Fibroblast of villous mesenchyme (primary cell): ENCODE results near the gene ADAMTS9. TPM values are rescaled to one million over a fixed set of nuclear protein-coding genes. Genes with fewer than 3 reads are reported as not detected.

Experiments used
- DNase-seq: peaks from one replicate; pipeline ENCODE4 v3.0.0-alpha.2; 2010; ENCODE audit warnings: low read depth
- H3K4me3 ChIP-seq: 2 replicates; pipeline ENCODE4 v1.5.1; 2011; ENCODE audit warnings: low read depth, mild to moderate bottlenecking, low read length
- total RNA-seq: library from RNA; depleted of rRNA; stranded (reverse); fragments of >200 nt; gene quantifications from 2 replicates; pipeline ENCODE4 v1.2.3, GENCODE V29; 2012
- TF ChIP-seq, protein P1 (sequence below): IDR thresholded peaks from 2 replicates; pipeline ENCODE4 v1.5.1; 2012; ENCODE audit warnings: low read depth, mild to moderate bottlenecking, low read length; ENCODE audit not compliant: insufficient read depth

The ADAMTS9 gene
- total RNA-seq, 1 donor, result 1.7 TPM

DNA sequence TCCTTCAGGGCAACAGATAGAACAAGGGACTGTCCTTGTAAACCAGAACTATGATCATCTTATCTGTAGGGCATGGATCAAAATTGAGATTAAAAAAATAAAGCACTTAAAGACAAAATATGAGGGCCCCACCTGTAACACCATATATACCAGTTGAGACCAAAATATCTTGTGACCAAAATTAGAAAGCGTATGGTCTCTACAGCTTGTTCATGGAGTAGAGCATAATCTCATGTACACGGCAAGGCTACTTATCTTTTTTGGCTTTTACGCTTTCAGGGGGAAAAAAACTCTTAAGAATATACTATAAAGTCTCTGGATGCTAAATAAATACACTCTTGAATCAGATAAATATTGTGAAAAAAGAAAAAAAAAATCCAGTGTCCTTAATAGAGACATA is 49.3 kb downstream of the ADAMTS9 start:
- no peak overlapping the region for H3K4me3 ChIP-seq
- DNase-seq, result no peak
- TF ChIP-seq, protein P1, sequence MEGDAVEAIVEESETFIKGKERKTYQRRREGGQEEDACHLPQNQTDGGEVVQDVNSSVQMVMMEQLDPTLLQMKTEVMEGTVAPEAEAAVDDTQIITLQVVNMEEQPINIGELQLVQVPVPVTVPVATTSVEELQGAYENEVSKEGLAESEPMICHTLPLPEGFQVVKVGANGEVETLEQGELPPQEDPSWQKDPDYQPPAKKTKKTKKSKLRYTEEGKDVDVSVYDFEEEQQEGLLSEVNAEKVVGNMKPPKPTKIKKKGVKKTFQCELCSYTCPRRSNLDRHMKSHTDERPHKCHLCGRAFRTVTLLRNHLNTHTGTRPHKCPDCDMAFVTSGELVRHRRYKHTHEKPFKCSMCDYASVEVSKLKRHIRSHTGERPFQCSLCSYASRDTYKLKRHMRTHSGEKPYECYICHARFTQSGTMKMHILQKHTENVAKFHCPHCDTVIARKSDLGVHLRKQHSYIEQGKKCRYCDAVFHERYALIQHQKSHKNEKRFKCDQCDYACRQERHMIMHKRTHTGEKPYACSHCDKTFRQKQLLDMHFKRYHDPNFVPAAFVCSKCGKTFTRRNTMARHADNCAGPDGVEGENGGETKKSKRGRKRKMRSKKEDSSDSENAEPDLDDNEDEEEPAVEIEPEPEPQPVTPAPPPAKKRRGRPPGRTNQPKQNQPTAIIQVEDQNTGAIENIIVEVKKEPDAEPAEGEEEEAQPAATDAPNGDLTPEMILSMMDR, result no peak

DNA sequence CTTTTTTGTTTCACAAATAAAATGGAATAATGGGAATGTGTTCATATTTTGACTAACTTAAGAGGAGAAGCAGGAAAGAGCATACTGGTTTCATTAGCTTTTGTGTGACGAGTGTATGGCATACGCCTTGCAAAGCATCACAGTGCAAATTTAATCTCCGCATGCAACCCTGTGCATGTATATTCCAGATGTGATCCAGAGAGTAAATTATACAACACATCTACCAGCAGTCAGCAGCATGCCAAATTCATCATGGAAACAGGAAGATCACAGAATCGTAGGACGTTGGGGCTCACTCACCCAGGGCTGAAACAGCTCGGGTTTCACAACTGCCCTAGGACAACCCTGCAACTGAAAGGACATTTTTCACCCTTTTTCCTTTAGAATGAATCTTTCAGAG is 53.4 kb downstream of the ADAMTS9 start:
- TF ChIP-seq, protein P1, result no peak
- H3K4me3 ChIP-seq, result no peak overlapping the region
- no peak for DNase-seq

DNA sequence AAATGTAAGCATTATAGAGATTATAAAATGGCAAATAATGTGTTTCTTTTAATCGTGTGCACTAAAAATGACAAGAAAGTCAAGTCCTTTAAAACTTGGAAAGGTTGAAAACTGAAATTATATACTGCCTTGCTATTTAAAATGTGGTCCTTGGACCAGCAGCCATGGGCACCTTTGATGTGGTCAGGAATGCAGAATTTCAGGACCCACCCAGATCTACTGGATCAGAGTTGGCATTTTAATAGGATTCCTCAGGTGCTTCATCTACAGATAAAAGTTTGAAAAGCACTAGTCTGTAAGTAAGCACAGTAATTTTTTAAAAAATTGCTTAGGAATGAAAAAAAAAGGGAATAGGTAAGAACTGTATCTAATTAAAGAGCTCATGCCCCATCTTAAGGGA is 55.8 kb downstream of the ADAMTS9 start:
- no peak overlapping the region for H3K4me3 ChIP-seq
- DNase-seq, result no peak
- TF ChIP-seq, protein P1, result no peak

DNA sequence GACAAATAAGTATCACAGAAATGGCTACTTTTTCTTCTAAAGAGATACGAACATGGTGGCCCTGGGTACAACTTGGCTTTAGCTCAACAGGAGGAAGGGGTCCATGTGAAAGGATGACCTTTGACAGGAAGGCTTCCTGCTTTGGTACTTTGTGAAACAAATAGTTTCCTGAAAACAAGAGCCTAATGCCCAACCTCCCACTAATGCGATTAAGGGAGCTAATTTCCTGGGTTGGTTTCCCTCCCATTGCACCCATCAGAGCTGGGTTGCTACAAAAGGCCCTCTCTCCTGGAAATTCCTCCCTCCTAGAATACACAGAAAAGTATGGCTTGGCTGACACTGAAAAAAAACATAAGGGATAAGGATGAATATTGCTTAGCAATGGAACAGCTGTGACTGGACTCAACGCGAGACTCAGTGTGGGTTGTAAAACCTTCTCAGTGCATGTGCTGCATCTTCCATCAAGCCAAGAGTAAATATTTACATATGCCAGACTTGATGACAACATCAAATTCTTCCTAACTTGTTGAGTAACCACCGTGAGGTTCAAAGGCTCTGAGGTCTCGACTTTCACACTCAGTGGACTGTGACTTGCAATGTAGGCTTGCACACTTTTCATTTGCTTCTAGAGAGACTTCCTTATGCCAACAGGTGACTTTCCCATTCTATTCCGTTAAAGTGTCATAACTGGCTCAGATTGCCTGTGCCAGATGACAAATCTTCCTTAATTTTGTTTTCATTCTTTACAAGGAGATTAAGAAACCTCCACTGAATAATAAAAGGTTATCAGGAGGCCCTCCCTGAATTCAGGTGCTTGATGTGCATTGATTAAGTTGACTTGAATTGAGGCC is 60.1 kb downstream of the ADAMTS9 start:
- H3K4me3 ChIP-seq, result no peak overlapping the region
- TF ChIP-seq, protein P1, result no peak
- DNase-seq, result peak; percentile 91

DNA sequence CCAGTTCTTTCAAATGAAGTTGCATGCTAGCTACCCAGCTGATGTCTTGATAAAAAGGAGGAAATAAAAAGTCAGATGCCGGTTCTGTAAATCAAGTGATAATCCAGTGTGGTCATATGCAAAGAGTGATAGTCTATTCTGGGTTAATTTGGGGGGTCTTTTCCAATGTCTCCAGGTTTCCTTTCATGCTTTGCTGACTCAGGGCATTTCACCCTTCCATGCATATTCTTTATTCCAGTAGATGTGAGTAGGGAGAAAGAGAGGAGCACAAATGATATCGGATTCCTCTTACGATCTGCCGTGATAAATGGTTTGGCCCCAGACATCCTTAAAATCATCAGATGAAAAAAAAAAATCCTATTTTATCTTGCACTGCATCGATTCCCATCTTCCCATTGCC is 60.8 kb downstream of the ADAMTS9 start:
- TF ChIP-seq, protein P1, result no peak
- H3K4me3 ChIP-seq, result no peak overlapping the region
- DNase-seq, result no peak

DNA sequence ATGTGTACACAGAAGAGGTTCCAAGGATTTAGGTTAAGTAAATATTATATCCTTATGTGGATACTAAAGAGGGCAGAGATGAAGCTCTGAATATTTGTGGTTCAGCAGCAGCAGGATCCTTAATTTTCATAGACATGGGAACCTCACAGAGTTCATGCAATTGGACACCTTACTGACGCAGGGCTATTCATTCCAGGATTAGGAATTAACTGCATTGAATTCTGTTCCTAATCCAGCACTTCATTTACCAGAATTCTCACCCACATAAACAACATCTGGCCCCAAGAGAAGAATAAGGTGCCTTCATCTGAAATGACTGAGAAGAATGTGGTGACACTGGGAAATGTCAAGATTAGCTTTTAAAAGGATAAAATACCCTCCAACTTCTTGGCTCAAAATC is 62.4 kb downstream of the ADAMTS9 start:
- DNase-seq, result peak; percentile 73
- no peak overlapping the region for H3K4me3 ChIP-seq
- TF ChIP-seq, protein P1, result no peak
